DMS 273 (cell line): ENCODE measurements around the gene AMDHD2.

Experiments
- DNase-seq: peaks from one replicate; lab custom pipeline; 2025; ENCODE audit not compliant: unreplicated experiment; lab: John Stamatoyannopoulos, UW

The AMDHD2 gene

GRCh38 chr16:2482708-2483534 is 37.2 kb upstream of the AMDHD2 start:
- DNase-seq = peak; percentile 93

- no peak for DNase-seq
These were observed 36.0 kb upstream of the AMDHD2 start for GRCh38 chr16:2483939-2484897.

- no peak for DNase-seq
These were observed 35.2 kb upstream of the AMDHD2 start for GRCh38 chr16:2484898-2485508.

- no peak for DNase-seq
These were observed 34.2 kb upstream of the AMDHD2 start for GRCh38 chr16:2485811-2486507.

- no peak for DNase-seq
These were observed 33.3 kb upstream of the AMDHD2 start for GRCh38 chr16:2486645-2487516.

GRCh38 chr16:2487517-2487842 is 32.7 kb upstream of the AMDHD2 start:
- no peak for DNase-seq

- DNase-seq = no peak
These were observed 32.2 kb upstream of the AMDHD2 start for GRCh38 chr16:2487903-2488531.

- DNase-seq = no peak
These were observed 30.6 kb upstream of the AMDHD2 start for GRCh38 chr16:2489581-2489980.

GRCh38 chr16:2490190-2491105 is 29.7 kb upstream of the AMDHD2 start:
- no peak for DNase-seq

GRCh38 chr16:2492292-2492691 is 27.9 kb upstream of the AMDHD2 start:
- no peak for DNase-seq

- no peak for DNase-seq
These were observed 26.6 kb upstream of the AMDHD2 start for GRCh38 chr16:2493605-2494004.

- DNase-seq = no peak
These were observed 25.6 kb upstream of the AMDHD2 start for GRCh38 chr16:2494616-2495015.

GRCh38 chr16:2495041-2495440 is 25.1 kb upstream of the AMDHD2 start:
- no peak for DNase-seq

GRCh38 chr16:2496223-2497115 is 23.7 kb upstream of the AMDHD2 start:
- DNase-seq = no peak

- peak; percentile 92 for DNase-seq
These were observed 23.0 kb upstream of the AMDHD2 start for GRCh38 chr16:2497116-2497630.

- DNase-seq = peak; percentile 83
These were observed 22.3 kb upstream of the AMDHD2 start for GRCh38 chr16:2497695-2498484.
